OCI-LY7 (cell line): Measurements from ENCODE around the gene ICE2. TPM values are rescaled to one million over a fixed set of nuclear protein-coding genes. Genes with fewer than 3 reads are reported as not detected.
A peak's percentile ranks its signal among the peaks of the same experiment; 100 is the strongest.
"Not testable (repeated sequence)": the region's sequence is repeated elsewhere in the genome, so short reads cannot be mapped to it uniquely, and the experiment has no call there.

ENCODE experiments used
- BruUV-seq: library from RNA; stranded (reverse); fragments of 400-500 nt; replicated peaks from 2 replicates; lab custom pipeline; 2021; lab: Mats Ljungman, UMichigan
- CTCF ChIA-PET: fragments of 300-600 bp; sonication (Branson Sonifier 250); formaldehyde crosslinking; loops from one replicate; lab custom pipeline; 2022; ENCODE audit warnings: antibody characterized with exemption; ENCODE audit not compliant: unreplicated experiment; lab: Charles Lee
- POLR2A ChIA-PET: fragments of 300-600 bp; sonication (Branson Sonifier 250); formaldehyde crosslinking; loops from one replicate; lab custom pipeline; 2022; ENCODE audit warnings: antibody characterized with exemption; lab: Charles Lee
- DNase-seq: peaks from one replicate; pipeline ENCODE4 v3.0.0-alpha.2; 2015; ENCODE audit warnings: low spot score
- H2AFZ ChIP-seq: fragments of 200-600 bp; sonication (generic), shearing (Covaris generic); 2 replicates; pipeline ENCODE4 v1.6.1; 2014; ENCODE audit warnings: mild to moderate bottlenecking, antibody characterized with exemption, low read length, moderate library complexity
- H3K27ac ChIP-seq: fragments of 200-600 bp; sonication (generic); 2 replicates; pipeline ENCODE4 v1.5.1; 2014; ENCODE audit warnings: mixed run types, low read depth, mild to moderate bottlenecking, moderate library complexity, low read length, inconsistent platforms; ENCODE audit not compliant: poor library complexity, severe bottlenecking
- H3K36me3 ChIP-seq: fragments of 200-600 bp; sonication (generic); 2 replicates; pipeline ENCODE4 v1.6.1; 2014; ENCODE audit warnings: mild to moderate bottlenecking, antibody characterized with exemption, low read length, moderate library complexity, mixed read lengths; ENCODE audit not compliant: insufficient read depth
- H3K4me1 ChIP-seq: fragments of 200-600 bp; sonication (generic); 2 replicates; pipeline ENCODE4 v1.5.1; 2014; ENCODE audit warnings: mild to moderate bottlenecking, low read length; ENCODE audit not compliant: insufficient read depth, poor library complexity, severe bottlenecking
- H3K4me2 ChIP-seq: fragments of 200-600 bp; sonication (generic); 2 replicates; pipeline ENCODE4 v1.6.1; 2014; ENCODE audit warnings: mild to moderate bottlenecking, low read length
- H3K4me3 ChIP-seq: fragments of 200-600 bp; sonication (generic); 2 replicates; pipeline ENCODE4 v1.5.1; 2014; ENCODE audit warnings: mild to moderate bottlenecking, low read depth, low read length; ENCODE audit not compliant: poor library complexity, severe bottlenecking
- H3K79me2 ChIP-seq: fragments of 200-600 bp; sonication (generic); 2 replicates; pipeline ENCODE4 v1.6.1; 2016; ENCODE audit warnings: low read depth, mild to moderate bottlenecking, low read length, moderate library complexity, mixed read lengths; ENCODE audit not compliant: insufficient read depth
- H3K9me2 ChIP-seq: fragments of 200-600 bp; sonication (generic); 2 replicates; pipeline ENCODE4 v1.6.1; 2016; ENCODE audit warnings: mild to moderate bottlenecking, low read length, mixed read lengths; ENCODE audit not compliant: insufficient read depth
- H3K9me3 ChIP-seq: fragments of 200-600 bp; sonication (generic); 2 replicates; pipeline ENCODE4 v1.6.1; 2014; ENCODE audit warnings: mild to moderate bottlenecking, mixed run types, low read length, mixed read lengths
- H4K20me1 ChIP-seq: fragments of 200-600 bp; sonication (generic); 2 replicates; pipeline ENCODE4 v1.6.1; 2014; ENCODE audit warnings: mild to moderate bottlenecking, antibody characterized with exemption, low read length, moderate library complexity, mixed read lengths; ENCODE audit not compliant: insufficient read depth
- EZH2phosphoT487 ChIP-seq: fragments of 200-600 bp; sonication (generic); IDR thresholded peaks from 2 replicates; pipeline ENCODE4 v1.6.1; 2018; ENCODE audit warnings: low read depth, borderline replicate concordance, mild to moderate bottlenecking, mixed run types, antibody characterized with exemption, low read length, moderate library complexity, mixed read lengths
- intact Hi-C: fragments of 100-400 bp; cut with micrococcal nuclease; formaldehyde crosslinking; loops from one replicate; pipeline ENCODE4 v1.10.0; 2022; ENCODE audit not compliant: unreplicated experiment
- total RNA-seq, 2 experiments: library from RNA; depleted of rRNA in 1 of 2; stranded (reverse); fragments of >200 nt in 1 of 2; shearing (Covaris generic) in 1 of 2; gene quantifications; 2 replicates each; pipeline ENCODE4 v1.2.3, GENCODE V29; 2014 to 2022
- TF ChIP-seq, protein P1 (sequence below): fragments of 200-600 bp; sonication (generic); conservative IDR thresholded peaks from 2 replicates; pipeline ENCODE4 v1.5.1; 2014; ENCODE audit warnings: mild to moderate bottlenecking, antibody characterized with exemption, low read length, moderate library complexity, mixed read lengths

ICE2 gene
- total RNA-seq, 2 experiments from 2014 or later = 37.1 to 78.1 TPM

DNA sequence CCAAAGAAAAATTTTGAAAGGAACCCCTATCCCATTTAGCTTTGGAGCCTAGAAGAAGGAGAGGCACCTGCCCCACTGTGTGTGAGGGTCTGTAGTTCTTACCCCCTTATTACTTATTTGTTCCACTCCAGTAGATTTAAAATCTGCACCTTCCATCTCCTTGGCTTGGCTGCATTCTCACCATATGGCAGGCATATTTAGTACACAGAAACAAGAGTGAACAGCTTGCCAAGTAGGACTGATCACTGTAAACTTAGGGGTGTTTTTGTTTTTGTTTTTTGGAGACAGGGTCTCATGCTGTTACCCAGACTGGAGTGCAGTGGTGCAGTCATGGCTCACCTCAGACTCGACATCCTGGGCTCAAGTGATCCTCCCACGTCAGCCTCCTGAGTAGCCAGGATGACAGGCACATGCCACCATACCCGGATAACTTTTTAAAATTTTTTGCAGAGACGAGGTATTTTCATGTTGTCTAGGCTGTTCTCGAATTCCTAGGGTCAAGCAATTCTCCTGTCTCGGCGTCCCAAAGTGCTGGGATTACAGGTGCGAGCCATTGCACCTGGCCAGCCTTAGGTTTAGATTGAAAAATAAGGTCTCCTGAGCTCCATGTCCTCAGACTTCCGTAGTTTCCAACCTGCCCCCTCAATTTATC lies 67.0 kb downstream of the ICE2 start:
- H3K4me3 ChIP-seq = no peak overlapping the region
- no peaks in the 10 kb centered on the region for H3K9me3 ChIP-seq
- H3K79me2 ChIP-seq = no peaks in the 10 kb centered on the region
- intact Hi-C loops = no loop called here
- TF ChIP-seq EZH2phosphoT487 = no peak
- TF ChIP-seq, protein P1, sequence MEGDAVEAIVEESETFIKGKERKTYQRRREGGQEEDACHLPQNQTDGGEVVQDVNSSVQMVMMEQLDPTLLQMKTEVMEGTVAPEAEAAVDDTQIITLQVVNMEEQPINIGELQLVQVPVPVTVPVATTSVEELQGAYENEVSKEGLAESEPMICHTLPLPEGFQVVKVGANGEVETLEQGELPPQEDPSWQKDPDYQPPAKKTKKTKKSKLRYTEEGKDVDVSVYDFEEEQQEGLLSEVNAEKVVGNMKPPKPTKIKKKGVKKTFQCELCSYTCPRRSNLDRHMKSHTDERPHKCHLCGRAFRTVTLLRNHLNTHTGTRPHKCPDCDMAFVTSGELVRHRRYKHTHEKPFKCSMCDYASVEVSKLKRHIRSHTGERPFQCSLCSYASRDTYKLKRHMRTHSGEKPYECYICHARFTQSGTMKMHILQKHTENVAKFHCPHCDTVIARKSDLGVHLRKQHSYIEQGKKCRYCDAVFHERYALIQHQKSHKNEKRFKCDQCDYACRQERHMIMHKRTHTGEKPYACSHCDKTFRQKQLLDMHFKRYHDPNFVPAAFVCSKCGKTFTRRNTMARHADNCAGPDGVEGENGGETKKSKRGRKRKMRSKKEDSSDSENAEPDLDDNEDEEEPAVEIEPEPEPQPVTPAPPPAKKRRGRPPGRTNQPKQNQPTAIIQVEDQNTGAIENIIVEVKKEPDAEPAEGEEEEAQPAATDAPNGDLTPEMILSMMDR = no peak
- no peaks in the 10 kb centered on the region for H3K9me2 ChIP-seq
- no peak overlapping the region for H3K4me2 ChIP-seq
- no peak overlapping the region for H3K27ac ChIP-seq
- DNase-seq = no peak
- H4K20me1 ChIP-seq = no peaks in the 10 kb centered on the region
- no peak overlapping the region for H2AFZ ChIP-seq
- peaks cover 8% of the 10 kb centered on the region for H3K4me1 ChIP-seq
- H3K36me3 ChIP-seq = no peaks in the 10 kb centered on the region
- POLR2A ChIA-PET = no interaction called here
- CTCF ChIA-PET = no interaction called here
- BruUV-seq = no TSS peak

GRCh38 chr15:60410350-60410749 lies 68.6 kb downstream of the ICE2 start:
- H3K4me3 ChIP-seq = not testable (repeated sequence)

GRCh38 chr15:60408463-60408981 lies 70.4 kb downstream of the ICE2 start:
- H3K4me1 ChIP-seq = peaks cover 8% of the 10 kb centered on the region
- intact Hi-C loops = no loop called here
- H3K9me3 ChIP-seq = no peaks in the 10 kb centered on the region
- DNase-seq = peak; percentile 44
- H4K20me1 ChIP-seq = no peaks in the 10 kb centered on the region
- no TSS peak for BruUV-seq
- H3K9me2 ChIP-seq = no peaks in the 10 kb centered on the region
- POLR2A ChIA-PET = interaction anchor here (0.6 to 0.7 kb wide), 3 partner anchors 9 to 181 kb away, joined by 3 to 5 read pairs (median 4); no protein-coding TSS in a partner anchor
- H3K79me2 ChIP-seq = no peaks in the 10 kb centered on the region
- CTCF ChIA-PET = no interaction called here
- no peak overlapping the region for H3K4me3 ChIP-seq
- H3K36me3 ChIP-seq = no peaks in the 10 kb centered on the region
- H3K4me2 ChIP-seq = peak overlapping the region; percentile 42
- TF ChIP-seq EZH2phosphoT487 = no peak
- TF ChIP-seq, protein P1 = no peak
- H2AFZ ChIP-seq = peak overlapping the region; percentile 89
- no peak overlapping the region for H3K27ac ChIP-seq

More at GRCh38 chr15:60410350-60410749, 68.6 kb downstream of the ICE2 start:
- peak overlapping the region; percentile 26; the same call in 1 of the 2 replicates for H3K4me2 ChIP-seq
- BruUV-seq, H3K9me3 ChIP-seq, H4K20me1 ChIP-seq, H3K27ac ChIP-seq, CTCF ChIA-PET, H3K9me2 ChIP-seq, intact Hi-C loops, H3K79me2 ChIP-seq, H3K4me1 ChIP-seq, H3K36me3 ChIP-seq: not testable (repeated sequence)
- POLR2A ChIA-PET = interaction anchor here (0.7 kb wide), 1 partner anchor 733 kb away, joined by 5 read pairs; no protein-coding TSS in a partner anchor
- DNase-seq = peak; percentile 16
- H2AFZ ChIP-seq = 0 out of 2 replicates have a peak overlapping the region, but pooled peaks have one; percentile 14
